Duodenal mucosa (tissue), 2 donors: Measurements from ENCODE around the gene RASGRF2.
"Not testable (repeated sequence)": the region's sequence is repeated elsewhere in the genome, so short reads cannot be mapped to it uniquely, and the experiment has no call there.

Experiments
- H3K27ac ChIP-seq: one replicate; pipeline ENCODE4 v1.7.0; 2013; ENCODE audit warnings: low read depth, low read length
- H3K27me3 ChIP-seq, 2 donors: one replicate each; pipeline ENCODE4 v1.7.0; 2013; ENCODE audit warnings: low read length in 2 of 2, control low read depth in 1 of 2; ENCODE audit not compliant: insufficient read depth in 2 of 2, control insufficient read depth in 1 of 2
- H3K36me3 ChIP-seq, 2 donors: one replicate each; pipeline ENCODE4 v1.7.0; 2013; ENCODE audit warnings: low read length in 2 of 2, control low read depth in 1 of 2; ENCODE audit not compliant: insufficient read depth in 2 of 2, control insufficient read depth in 1 of 2
- H3K4me1 ChIP-seq, 2 donors: one replicate each; pipeline ENCODE4 v1.7.0; 2013; ENCODE audit warnings: low read length in 2 of 2, control low read depth in 1 of 2; ENCODE audit not compliant: insufficient read depth in 2 of 2, control insufficient read depth in 1 of 2
- H3K4me3 ChIP-seq, 2 donors: one replicate each; pipeline ENCODE4 v1.7.0; 2013; ENCODE audit warnings: low read length in 2 of 2, low read depth in 1 of 2
- H3K9ac ChIP-seq, 2 donors: one replicate each; pipeline ENCODE4 v1.7.0; 2013; ENCODE audit warnings: low read length in 2 of 2, low read depth in 1 of 2
- H3K9me3 ChIP-seq, 2 donors: one replicate each; pipeline ENCODE4 v1.7.0; 2013; ENCODE audit warnings: low read length in 2 of 2, control low read depth in 1 of 2; ENCODE audit not compliant: control insufficient read depth in 1 of 2

Gene RASGRF2

DNA sequence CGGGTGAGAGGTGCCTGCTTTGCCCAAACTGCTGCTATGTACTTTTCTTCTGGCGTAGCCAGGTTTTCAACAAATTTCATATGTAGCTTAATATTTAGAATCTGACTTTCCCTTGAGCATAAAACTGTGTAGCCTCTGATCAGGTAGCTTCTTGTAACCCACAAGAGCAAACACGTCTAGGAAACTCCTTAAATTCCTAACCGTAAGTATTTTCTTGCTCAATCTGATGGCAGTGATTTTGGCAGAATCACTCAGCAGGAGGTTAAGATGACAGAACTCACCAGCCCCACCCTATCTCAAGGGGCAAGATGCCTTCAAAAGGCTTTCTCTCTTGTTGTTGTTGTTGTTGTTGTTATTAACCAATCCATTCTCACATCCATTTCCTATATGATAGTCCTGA is 293.7 kb downstream of the RASGRF2 start:
- Histone ChIP-seq H3K36me3 (peaks cover 0 to 5% of the 10 kb centered on the region in 2 donors), H3K4me3 (no peak overlapping the region)

DNA sequence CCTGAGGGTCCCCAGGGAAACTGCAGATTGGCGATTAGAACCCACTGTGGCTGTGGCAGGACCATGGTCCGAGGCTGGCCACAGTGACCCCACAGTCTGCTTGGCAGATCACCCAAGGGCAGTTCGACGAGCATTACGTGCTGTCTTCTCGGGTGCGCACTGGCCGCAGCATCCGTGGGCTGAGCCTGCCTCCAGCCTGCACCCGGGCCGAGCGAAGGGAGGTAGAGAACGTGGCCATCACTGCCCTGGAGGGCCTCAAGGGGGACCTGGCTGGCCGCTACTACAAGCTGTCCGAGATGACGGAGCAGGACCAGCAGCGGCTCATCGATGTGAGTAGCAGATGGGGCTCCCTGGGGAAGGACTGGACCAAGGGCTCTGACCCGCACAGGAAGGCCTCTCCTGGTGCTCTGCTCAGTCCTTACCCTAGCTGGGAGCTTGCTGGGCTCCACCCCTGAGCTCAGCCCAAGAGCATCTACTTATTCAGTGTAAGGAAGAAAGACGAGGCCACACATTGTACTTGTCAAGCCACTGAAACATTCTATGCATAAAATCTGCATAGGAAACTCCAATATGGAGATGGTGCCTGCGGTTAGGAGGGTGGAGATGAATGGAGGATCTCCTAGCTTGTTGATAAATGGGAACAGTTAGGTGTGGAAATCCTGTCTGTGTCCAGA is 294.9 kb downstream of the RASGRF2 start:
- no peaks in the 10 kb centered on the region for H3K9me3 ChIP-seq
- no peaks in the 10 kb centered on the region for H3K4me1 ChIP-seq
- no peak overlapping the region for H3K27ac ChIP-seq
- H3K27me3 ChIP-seq, result no peaks in the 10 kb centered on the region
- peaks cover 0 to 5% of the 10 kb centered on the region in 2 donors for H3K36me3 ChIP-seq
- H3K4me3 ChIP-seq, result no peak overlapping the region
- H3K9ac ChIP-seq, result no peak overlapping the region

More for the DNA sequence above, 293.7 kb downstream of the RASGRF2 start:
- Histone ChIP-seq H3K4me1 (no peaks in the 10 kb centered on the region), H3K27ac (no peak overlapping the region), H3K9ac (no peak overlapping the region), H3K9me3 (no peaks in the 10 kb centered on the region), H3K27me3 (no peaks in the 10 kb centered on the region)

- H3K9ac ChIP-seq, result no peak overlapping the region
- no peaks in the 10 kb centered on the region for H3K9me3 ChIP-seq
- H3K36me3 ChIP-seq, result no peaks in the 10 kb centered on the region
- no peaks in the 10 kb centered on the region for H3K4me1 ChIP-seq
- H3K27ac ChIP-seq, result no peak overlapping the region
- H3K27me3 ChIP-seq, result no peaks in the 10 kb centered on the region
- H3K4me3 ChIP-seq, result no peak overlapping the region
Observed at GRCh38 chr5:81256766-81257165, 296.6 kb downstream of the RASGRF2 start.

GRCh38 chr5:81262796-81263195 is 302.6 kb downstream of the RASGRF2 start:
- H3K4me3 ChIP-seq, H3K4me1 ChIP-seq, H3K27ac ChIP-seq, H3K9me3 ChIP-seq, H3K27me3 ChIP-seq, H3K9ac ChIP-seq, H3K36me3 ChIP-seq: not testable (repeated sequence)

- Histone ChIP-seq H3K9me3 (no peaks in the 10 kb centered on the region), H3K4me1 (no peaks in the 10 kb centered on the region), H3K27me3 (no peaks in the 10 kb centered on the region), H3K9ac (no peak overlapping the region), H3K27ac (no peak overlapping the region), H3K4me3 (no peak overlapping the region), H3K36me3 (no peaks in the 10 kb centered on the region)
Observed at GRCh38 chr5:81265101-81265500, 304.9 kb downstream of the RASGRF2 start.

- Histone ChIP-seq H3K27me3 (no peaks in the 10 kb centered on the region), H3K36me3 (no peaks in the 10 kb centered on the region), H3K9me3 (no peaks in the 10 kb centered on the region), H3K27ac (no peak overlapping the region), H3K4me1 (no peaks in the 10 kb centered on the region), H3K4me3 (no peak overlapping the region), H3K9ac (no peak overlapping the region)
Observed at GRCh38 chr5:81268521-81269196, 308.5 kb downstream of the RASGRF2 start.

GRCh38 chr5:81269751-81270393 is 309.7 kb downstream of the RASGRF2 start:
- Histone ChIP-seq H3K27ac (no peak overlapping the region), H3K4me3 (no peak overlapping the region), H3K36me3 (no peaks in the 10 kb centered on the region), H3K27me3 (no peaks in the 10 kb centered on the region), H3K9ac (no peak overlapping the region), H3K9me3 (peaks cover 0 to under 1% of the 10 kb centered on the region in 2 donors), H3K4me1 (no peaks in the 10 kb centered on the region)

DNA sequence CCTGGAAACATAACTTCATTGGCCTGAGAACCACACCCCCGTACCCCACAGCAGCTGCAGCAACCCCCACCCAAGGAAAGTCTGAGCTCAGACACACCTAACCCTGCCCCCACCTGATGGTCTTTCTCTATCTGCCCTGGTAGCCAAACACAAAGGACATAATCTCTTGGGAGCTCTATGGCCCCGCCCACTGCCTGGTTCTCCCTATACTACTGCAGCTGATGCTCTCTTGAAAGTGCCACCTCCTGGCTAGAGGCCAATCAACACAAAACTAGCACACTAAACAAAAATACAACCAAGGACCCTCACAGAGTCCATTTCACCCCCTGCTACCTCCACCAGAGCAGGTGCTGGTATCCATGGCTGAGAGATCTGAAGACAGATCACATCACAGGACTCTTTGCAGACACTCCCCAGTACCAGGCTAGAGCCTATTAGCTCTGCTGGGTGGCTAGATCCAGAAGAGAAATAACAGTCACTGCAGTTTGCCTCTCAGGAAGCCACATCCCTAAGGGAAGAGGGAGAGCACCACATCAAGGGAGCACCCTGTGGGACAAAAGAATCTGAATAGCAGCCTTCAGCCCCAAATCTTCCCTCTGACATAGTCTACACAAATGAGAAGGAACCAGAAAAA is 310.3 kb downstream of the RASGRF2 start:
- not testable (repeated sequence) for H3K9me3 ChIP-seq, H3K4me1 ChIP-seq, H3K27ac ChIP-seq, H3K36me3 ChIP-seq, H3K9ac ChIP-seq, H3K27me3 ChIP-seq, H3K4me3 ChIP-seq
